HAP-1 (cell line): Measurements from ENCODE around the gene PSMA7.

ENCODE experiments used
- DNase-seq, 2 experiments: peaks; one replicate each; pipeline ENCODE4 v3.0.0-alpha.2; 2016 to 2020; ENCODE audit warnings: low spot score in 2 of 2
- H3K27me3 ChIP-seq: fragments of 250-450 bp; sonication (Bioruptor Pico); 2 replicates; pipeline ENCODE4 v1.5.1; 2020; ENCODE audit warnings: low read depth, mild to moderate bottlenecking, moderate library complexity
- H3K36me3 ChIP-seq: fragments of 250-450 bp; sonication (Bioruptor Pico); replicated peaks from 2 replicates; pipeline ENCODE4 v1.5.1; 2020; ENCODE audit warnings: mild to moderate bottlenecking
- H3K4me1 ChIP-seq: fragments of 250-450 bp; sonication (Bioruptor Pico); 2 replicates; pipeline ENCODE4 v1.5.1; 2020; ENCODE audit warnings: mild to moderate bottlenecking
- H3K4me3 ChIP-seq: fragments of 250-450 bp; sonication (Bioruptor Pico); 2 replicates; pipeline ENCODE4 v1.5.1; 2020; ENCODE audit warnings: mild to moderate bottlenecking, moderate library complexity
- H3K9me3 ChIP-seq: fragments of 250-450 bp; sonication (Bioruptor Pico); 2 replicates; pipeline ENCODE4 v1.5.1; 2020; ENCODE audit warnings: mild to moderate bottlenecking, moderate library complexity
- in situ Hi-C: fragments of 300-500 bp; cut with MboI; formaldehyde crosslinking; loops from 3 replicates; pipeline ENCODE4 v1.14.3; 2020; ENCODE audit warnings: low sequenced_read_pairs, inconsistent platforms, mixed read lengths

Gene PSMA7

GRCh38 chr20:62104234-62104789, 38.9 kb downstream of the PSMA7 start:
- Histone ChIP-seq H3K4me1 (no peaks in the 10 kb centered on the region), H3K36me3 (no peaks in the 10 kb centered on the region), H3K4me3 (no peak overlapping the region), H3K9me3 (peaks cover 17% of the 10 kb centered on the region; the same call in 1 of the 2 replicates), H3K27me3 (no peaks in the 10 kb centered on the region)
- no peak for DNase-seq
- in situ Hi-C loops, result no loop called here

GRCh38 chr20:62103508-62104233, 39.5 kb downstream of the PSMA7 start:
- Histone ChIP-seq H3K4me3 (no peak overlapping the region), H3K27me3 (no peaks in the 10 kb centered on the region), H3K36me3 (no peaks in the 10 kb centered on the region), H3K4me1 (no peaks in the 10 kb centered on the region), H3K9me3 (peaks cover 11% of the 10 kb centered on the region; the same call in 1 of the 2 replicates)
- DNase-seq, result no peak
- in situ Hi-C loops, result no loop called here

GRCh38 chr20:62101078-62101477, 42.1 kb downstream of the PSMA7 start:
- no peaks in the 10 kb centered on the region for H3K27me3 ChIP-seq
- no peak for DNase-seq
- in situ Hi-C loops, result no loop called here

GRCh38 chr20:62097881-62098407, 45.2 kb downstream of the PSMA7 start:
- no peaks in the 10 kb centered on the region for H3K4me1 ChIP-seq
- H3K4me3 ChIP-seq, result no peak overlapping the region
- no peaks in the 10 kb centered on the region for H3K36me3 ChIP-seq
- no peak for DNase-seq
- in situ Hi-C loops, result no loop called here
- no peaks in the 10 kb centered on the region for H3K9me3 ChIP-seq
- no peaks in the 10 kb centered on the region for H3K27me3 ChIP-seq

More at GRCh38 chr20:62101078-62101477, 42.1 kb downstream of the PSMA7 start:
- Histone ChIP-seq H3K9me3 (no peaks in the 10 kb centered on the region), H3K36me3 (no peaks in the 10 kb centered on the region), H3K4me1 (no peaks in the 10 kb centered on the region), H3K4me3 (no peak overlapping the region)

GRCh38 chr20:62096421-62097380, 46.5 kb downstream of the PSMA7 start:
- in situ Hi-C loops, result no loop called here
- Histone ChIP-seq H3K36me3 (no peaks in the 10 kb centered on the region), H3K27me3 (no peaks in the 10 kb centered on the region), H3K4me1 (no peaks in the 10 kb centered on the region), H3K9me3 (no peaks in the 10 kb centered on the region), H3K4me3 (no peak overlapping the region)
- DNase-seq, result no peak

GRCh38 chr20:62089393-62089792, 53.8 kb downstream of the PSMA7 start:
- Histone ChIP-seq H3K9me3 (no peaks in the 10 kb centered on the region), H3K36me3 (no peaks in the 10 kb centered on the region), H3K4me1 (no peaks in the 10 kb centered on the region), H3K27me3 (no peaks in the 10 kb centered on the region), H3K4me3 (no peak overlapping the region)
- in situ Hi-C loops, result no loop called here
- DNase-seq, result no peak

- Histone ChIP-seq H3K4me1 (no peaks in the 10 kb centered on the region), H3K4me3 (no peak overlapping the region), H3K27me3 (no peaks in the 10 kb centered on the region), H3K9me3 (no peaks in the 10 kb centered on the region), H3K36me3 (no peaks in the 10 kb centered on the region)
- in situ Hi-C loops, result no loop called here
- DNase-seq, result no peak
Measured at GRCh38 chr20:62088258-62089127, 54.7 kb downstream of the PSMA7 start.

GRCh38 chr20:62087632-62088031, 55.6 kb downstream of the PSMA7 start:
- Histone ChIP-seq H3K9me3 (no peaks in the 10 kb centered on the region), H3K4me1 (no peaks in the 10 kb centered on the region), H3K27me3 (no peaks in the 10 kb centered on the region), H3K36me3 (no peaks in the 10 kb centered on the region), H3K4me3 (no peak overlapping the region)
- in situ Hi-C loops, result no loop called here
- DNase-seq, result no peak

GRCh38 chr20:62087227-62087626, 56.0 kb downstream of the PSMA7 start:
- Histone ChIP-seq H3K9me3 (no peaks in the 10 kb centered on the region), H3K4me3 (no peak overlapping the region), H3K36me3 (no peaks in the 10 kb centered on the region), H3K4me1 (no peaks in the 10 kb centered on the region), H3K27me3 (no peaks in the 10 kb centered on the region)
- in situ Hi-C loops, result no loop called here
- DNase-seq, result no peak
